ENCODE data around the gene SNX24.

Gene SNX24

DNA sequence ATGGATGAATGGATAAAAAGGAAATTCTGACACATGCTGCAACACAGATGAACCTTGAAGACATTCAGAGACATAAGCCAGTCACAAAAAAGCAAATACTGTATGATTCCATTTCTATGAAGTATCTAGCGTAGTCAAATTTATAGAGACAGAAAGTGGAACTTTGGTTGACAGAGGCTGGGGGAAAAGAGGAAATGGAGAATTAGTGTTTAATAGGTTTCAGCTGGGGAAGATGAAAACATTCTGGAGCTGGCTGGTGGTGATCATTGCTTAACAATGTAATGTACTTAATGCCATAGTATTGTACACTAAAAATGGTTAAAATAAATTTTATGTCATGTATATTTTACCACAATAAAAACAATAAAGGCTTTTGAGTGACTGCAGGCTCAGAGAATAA lies 166.9 kb downstream of the SNX24 start:
- no peak for DNase-seq (ENCODE audit: low spot score)

GRCh38 chr5:123014689-123015088 lies 169.3 kb downstream of the SNX24 start:
- no peak for DNase-seq (ENCODE audit: low spot score)

GRCh38 chr5:123028222-123028621 lies 182.8 kb downstream of the SNX24 start:
- DNase-seq (ENCODE audit: low spot score): no peak

DNA sequence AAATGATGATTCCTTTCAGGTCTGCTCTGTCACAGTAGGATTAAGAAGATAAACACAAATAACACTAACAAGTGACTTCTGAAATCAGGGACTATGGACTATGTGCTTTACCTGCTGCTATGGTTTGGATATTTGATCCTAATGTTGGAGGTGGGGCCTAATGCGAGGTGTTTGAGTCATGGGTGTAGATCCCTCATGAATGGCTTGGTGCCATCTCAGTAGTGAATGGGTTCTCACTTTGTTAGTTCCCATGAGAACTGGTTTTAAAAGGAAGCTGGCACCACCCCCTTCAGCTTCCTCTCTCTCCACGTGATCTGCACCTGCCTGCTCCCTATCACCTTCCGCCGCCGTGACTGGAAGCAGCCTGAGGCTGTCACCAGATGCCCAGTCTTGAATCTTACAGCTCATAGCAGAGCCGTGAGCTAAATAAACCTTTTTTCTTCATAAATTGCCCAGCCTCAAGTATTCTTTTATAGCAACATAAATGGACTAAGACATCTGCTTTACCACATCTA lies 187.8 kb downstream of the SNX24 start:
- no peak for DNase-seq (ENCODE audit: low spot score)

DNA sequence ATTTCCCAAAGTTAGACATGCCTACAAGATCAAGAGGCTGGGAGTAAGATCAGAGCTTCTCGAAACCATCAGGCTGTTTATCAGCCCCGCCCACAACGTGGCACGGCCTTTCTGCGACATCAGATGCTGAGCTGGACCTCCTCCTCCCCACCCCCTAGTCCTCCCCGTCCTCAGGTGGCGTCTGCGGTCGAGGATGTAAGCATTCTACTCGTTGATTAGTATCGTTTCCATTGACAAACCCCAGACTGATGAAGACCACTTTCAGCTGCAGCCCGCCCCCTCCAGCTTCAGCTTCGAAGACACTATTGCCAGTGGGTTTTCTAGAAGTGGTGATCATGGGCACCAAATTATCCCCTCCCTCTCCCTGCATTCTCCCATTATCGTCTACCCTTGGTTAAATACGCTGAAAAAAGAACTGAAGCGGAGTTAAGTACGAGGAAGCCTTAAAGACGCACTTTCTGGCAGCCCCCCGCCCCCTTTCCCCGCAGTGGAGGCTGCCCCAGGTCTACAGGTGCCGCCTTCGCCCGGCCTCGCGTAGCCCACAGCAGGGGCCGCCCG lies 190.0 kb downstream of the SNX24 start:
- no peak for DNase-seq (ENCODE audit: low spot score)

DNA sequence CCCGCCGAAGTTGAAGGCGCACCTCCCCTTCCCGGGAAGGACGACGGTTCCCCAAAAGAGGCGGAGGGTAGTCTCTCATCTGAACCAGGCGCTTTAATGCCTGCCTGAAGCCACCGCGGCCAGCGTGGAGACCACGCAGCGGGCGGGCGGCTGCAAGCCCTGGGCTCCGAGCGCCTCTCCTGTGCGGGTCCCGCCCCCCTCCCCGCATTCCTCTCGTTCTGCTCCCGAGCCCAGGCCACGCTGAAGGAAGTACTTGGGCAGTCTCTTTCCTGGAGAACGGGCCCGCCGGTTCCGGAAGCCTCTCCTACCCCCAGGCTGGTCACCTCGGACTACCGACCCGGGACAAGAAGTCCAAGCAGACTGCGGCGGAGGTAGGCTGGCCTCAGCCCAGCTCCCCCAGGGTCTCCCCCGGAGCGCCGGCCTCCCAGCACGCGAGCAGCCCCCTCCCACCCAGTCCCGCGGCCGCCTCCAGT lies 190.5 kb downstream of the SNX24 start:
- no peak for DNase-seq (ENCODE audit: low spot score)

- DNase-seq (ENCODE audit: low spot score): peak; percentile 36
Observed at GRCh38 chr5:123036391-123037103, 191.1 kb downstream of the SNX24 start, which contains the start of gene PPIC. Gene PPIC, minus strand, starts transcription at chr5:123036725. Its CDS starts 100 bp downstream, at chr5:123036625.

GRCh38 chr5:123037104-123037418 lies 191.6 kb downstream of the SNX24 start:
- no peak for DNase-seq (ENCODE audit: low spot score)

GRCh38 chr5:123039673-123040072 lies 194.3 kb downstream of the SNX24 start:
- DNase-seq (ENCODE audit: low spot score): no peak

GRCh38 chr5:123044926-123045617 lies 199.7 kb downstream of the SNX24 start:
- no peak for DNase-seq (ENCODE audit: low spot score)

DNA sequence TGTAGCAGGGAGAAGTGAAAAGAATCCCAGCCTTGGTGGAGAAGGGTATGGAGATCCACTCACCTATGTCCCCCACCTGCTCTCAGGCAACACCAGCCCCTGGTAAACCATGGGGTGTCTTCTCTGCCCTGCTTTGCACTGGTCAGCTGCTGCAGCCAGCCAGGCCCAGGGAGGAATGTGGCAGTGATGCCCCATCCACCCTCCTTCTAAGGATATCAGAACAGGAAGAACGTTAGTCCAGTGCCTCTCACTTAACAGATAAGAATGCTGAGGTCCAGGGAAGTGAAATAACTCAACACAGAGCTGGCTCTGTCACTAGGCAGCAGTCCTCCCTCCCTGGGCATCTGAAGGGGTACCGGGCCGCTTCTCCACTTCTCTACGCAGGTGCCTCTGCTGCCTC lies 200.8 kb downstream of the SNX24 start:
- no peak for DNase-seq (ENCODE audit: low spot score)

DNA sequence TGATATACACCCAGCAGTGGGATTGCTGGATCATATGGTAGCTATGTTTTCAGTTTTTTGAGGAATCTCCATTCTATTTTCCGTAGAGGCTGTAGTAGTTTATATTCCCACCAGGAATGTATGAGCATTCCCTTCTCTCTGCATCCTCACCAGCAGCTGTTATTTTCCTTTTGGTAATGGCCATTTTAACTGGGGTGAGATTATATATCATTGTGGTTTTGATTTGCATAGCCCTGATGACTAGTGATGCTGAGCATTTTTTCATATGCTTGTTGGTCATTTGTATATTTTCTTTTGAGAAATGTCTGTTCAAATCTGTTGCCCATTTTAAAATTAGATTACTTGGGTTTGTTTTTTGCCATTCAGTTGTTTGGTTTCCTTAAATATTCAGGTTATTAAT lies 202.3 kb downstream of the SNX24 start:
- DNase-seq (ENCODE audit: low spot score): no peak

DNA sequence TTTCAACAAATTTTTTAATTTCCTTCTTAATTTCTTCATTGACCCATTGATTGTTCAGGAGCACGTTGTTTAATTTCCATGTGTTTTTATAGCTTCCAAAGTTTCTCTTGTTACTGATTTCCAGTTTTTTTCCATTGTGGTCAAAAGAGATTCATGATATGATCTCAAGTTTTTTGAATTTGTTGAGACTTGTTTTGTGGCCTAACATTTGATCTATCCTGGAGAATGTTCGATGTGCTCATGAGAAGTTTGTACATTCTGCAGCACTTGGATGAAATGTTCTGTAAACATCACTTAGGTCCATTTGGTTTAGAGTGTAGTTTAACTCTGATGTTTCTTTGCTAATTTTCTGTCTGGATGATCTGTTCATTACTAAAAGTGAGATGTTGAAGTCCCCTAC lies 205.8 kb downstream of the SNX24 start:
- DNase-seq (ENCODE audit: low spot score): no peak
